ENCODE measurements around the gene FCHSD2. TPM values are rescaled to one million over a fixed set of nuclear protein-coding genes. Genes with fewer than 3 reads are reported as not detected.

Gene FCHSD2
- total and polyA plus RNA-seq, 2 donors from 2014 or later, result 8.0 to 58.7 TPM

GRCh38 chr11:73095613-73096012, 46.5 kb downstream of the FCHSD2 start:
- intact Hi-C loops (cut with DNase I), result no loop called here
- no peaks in the 10 kb centered on the region for H3K4me1 ChIP-seq (ENCODE audit: control insufficient read depth in 2 of 3, insufficient read depth in 2 of 3, low read depth in 1 of 3, low read length in 3 of 3)
- no peak overlapping the region for H3K4me3 ChIP-seq (ENCODE audit: low read length in 3 of 3)
- no peak for FAIRE-seq
- H3K36me3 ChIP-seq (ENCODE audit: control insufficient read depth in 2 of 3, insufficient read depth in 3 of 3, low read length in 3 of 3), result no peaks in the 10 kb centered on the region
- TF ChIP-seq, protein P1, sequence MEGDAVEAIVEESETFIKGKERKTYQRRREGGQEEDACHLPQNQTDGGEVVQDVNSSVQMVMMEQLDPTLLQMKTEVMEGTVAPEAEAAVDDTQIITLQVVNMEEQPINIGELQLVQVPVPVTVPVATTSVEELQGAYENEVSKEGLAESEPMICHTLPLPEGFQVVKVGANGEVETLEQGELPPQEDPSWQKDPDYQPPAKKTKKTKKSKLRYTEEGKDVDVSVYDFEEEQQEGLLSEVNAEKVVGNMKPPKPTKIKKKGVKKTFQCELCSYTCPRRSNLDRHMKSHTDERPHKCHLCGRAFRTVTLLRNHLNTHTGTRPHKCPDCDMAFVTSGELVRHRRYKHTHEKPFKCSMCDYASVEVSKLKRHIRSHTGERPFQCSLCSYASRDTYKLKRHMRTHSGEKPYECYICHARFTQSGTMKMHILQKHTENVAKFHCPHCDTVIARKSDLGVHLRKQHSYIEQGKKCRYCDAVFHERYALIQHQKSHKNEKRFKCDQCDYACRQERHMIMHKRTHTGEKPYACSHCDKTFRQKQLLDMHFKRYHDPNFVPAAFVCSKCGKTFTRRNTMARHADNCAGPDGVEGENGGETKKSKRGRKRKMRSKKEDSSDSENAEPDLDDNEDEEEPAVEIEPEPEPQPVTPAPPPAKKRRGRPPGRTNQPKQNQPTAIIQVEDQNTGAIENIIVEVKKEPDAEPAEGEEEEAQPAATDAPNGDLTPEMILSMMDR (IDR thresholded peaks at IDR 0.05; ENCODE audit: borderline replicate concordance, extremely low read depth, insufficient read depth), result no peak
- peak in 1 of 5 donors; percentile 10 for DNase-seq
- no peaks in the 10 kb centered on the region for H3K27me3 ChIP-seq (ENCODE audit: control insufficient read depth, insufficient read depth, low read length)
- no peaks in the 10 kb centered on the region for H3K9me3 ChIP-seq (ENCODE audit: control insufficient read depth in 2 of 3, insufficient read depth in 1 of 3, low read length in 3 of 3)
- no peak overlapping the region for H3K27ac ChIP-seq (ENCODE audit: low read depth in 2 of 2, low read length in 2 of 2)
- no peak overlapping the region for H3K9ac ChIP-seq (ENCODE audit: low read length in 3 of 3)

GRCh38 chr11:73091521-73092305, 50.4 kb downstream of the FCHSD2 start:
- no peak for FAIRE-seq

GRCh38 chr11:73087730-73088129, 54.4 kb downstream of the FCHSD2 start:
- TF ChIP-seq, protein P1 (IDR thresholded peaks at IDR 0.05; ENCODE audit: borderline replicate concordance, extremely low read depth, insufficient read depth), result no peak
- Histone ChIP-seq H3K9ac (ENCODE audit: low read length in 3 of 3) (no peak overlapping the region), H3K36me3 (ENCODE audit: control insufficient read depth in 2 of 3, insufficient read depth in 3 of 3, low read length in 3 of 3) (no peaks in the 10 kb centered on the region), H3K27me3 (ENCODE audit: control insufficient read depth, insufficient read depth, low read length) (no peaks in the 10 kb centered on the region), H3K4me3 (ENCODE audit: low read length in 3 of 3) (no peak overlapping the region), H3K4me1 (ENCODE audit: control insufficient read depth in 2 of 3, insufficient read depth in 2 of 3, low read depth in 1 of 3, low read length in 3 of 3) (no peaks in the 10 kb centered on the region), H3K9me3 (ENCODE audit: control insufficient read depth in 2 of 3, insufficient read depth in 1 of 3, low read length in 3 of 3) (no peaks in the 10 kb centered on the region), H3K27ac (ENCODE audit: low read depth in 2 of 2, low read length in 2 of 2) (no peak overlapping the region)
- no peak for FAIRE-seq
- intact Hi-C loops (cut with DNase I), result no loop called here
- DNase-seq, result no peak

More at GRCh38 chr11:73091521-73092305, 50.4 kb downstream of the FCHSD2 start:
- TF ChIP-seq, protein P1 (IDR thresholded peaks at IDR 0.05; ENCODE audit: borderline replicate concordance, extremely low read depth, insufficient read depth), result no peak
- intact Hi-C loops (cut with DNase I), result no loop called here
- Histone ChIP-seq H3K4me1 (ENCODE audit: control insufficient read depth in 2 of 3, insufficient read depth in 2 of 3, low read depth in 1 of 3, low read length in 3 of 3) (no peaks in the 10 kb centered on the region), H3K9ac (ENCODE audit: low read length in 3 of 3) (no peak overlapping the region), H3K4me3 (ENCODE audit: low read length in 3 of 3) (no peak overlapping the region), H3K36me3 (ENCODE audit: control insufficient read depth in 2 of 3, insufficient read depth in 3 of 3, low read length in 3 of 3) (no peaks in the 10 kb centered on the region), H3K27ac (ENCODE audit: low read depth in 2 of 2, low read length in 2 of 2) (no peak overlapping the region), H3K27me3 (ENCODE audit: control insufficient read depth, insufficient read depth, low read length) (no peaks in the 10 kb centered on the region), H3K9me3 (ENCODE audit: control insufficient read depth in 2 of 3, insufficient read depth in 1 of 3, low read length in 3 of 3) (no peaks in the 10 kb centered on the region)
- no peak for DNase-seq

Data from kidney (tissue), 14 donors.